Activated naive CD8-positive, alpha-beta T cell treated with anti-CD3 and anti-CD28 coated beads for 36 hours (primary cell): ENCODE data around the gene EIF6. TPM values are rescaled to one million over a fixed set of nuclear protein-coding genes. Genes with fewer than 3 reads are reported as not detected.

Experiments
- DNase-seq: peaks from one replicate; pipeline ENCODE4 v3.0.0; 2021
- H3K27ac Mint-ChIP-seq: one replicate; pipeline ENCODE4 v1.8.0; 2022; ENCODE audit warnings: mild to moderate bottlenecking, moderate library complexity, mixed read lengths
- H3K27me3 Mint-ChIP-seq: one replicate; pipeline ENCODE4 v1.8.0; 2022; ENCODE audit warnings: mild to moderate bottlenecking, mixed read lengths
- H3K36me3 Mint-ChIP-seq: one replicate; pipeline ENCODE4 v1.8.0; 2021; ENCODE audit warnings: mild to moderate bottlenecking, mixed read lengths
- H3K4me1 Mint-ChIP-seq: one replicate; pipeline ENCODE4 v1.8.0; 2021; ENCODE audit warnings: mixed read lengths
- H3K4me3 Mint-ChIP-seq: one replicate; pipeline ENCODE4 v1.8.0; 2022; ENCODE audit warnings: mild to moderate bottlenecking, moderate library complexity, mixed read lengths
- H3K9me3 Mint-ChIP-seq: one replicate; pipeline ENCODE4 v1.8.0; 2022; ENCODE audit warnings: mixed read lengths
- total RNA-seq, 2 experiments: library from RNA; stranded (reverse); gene quantifications; one replicate each; pipeline ENCODE4 v1.2.3, GENCODE V29; 2021

The EIF6 gene
- total RNA-seq, 2 experiments from 2014 or later: 172 to 179 TPM

DNA sequence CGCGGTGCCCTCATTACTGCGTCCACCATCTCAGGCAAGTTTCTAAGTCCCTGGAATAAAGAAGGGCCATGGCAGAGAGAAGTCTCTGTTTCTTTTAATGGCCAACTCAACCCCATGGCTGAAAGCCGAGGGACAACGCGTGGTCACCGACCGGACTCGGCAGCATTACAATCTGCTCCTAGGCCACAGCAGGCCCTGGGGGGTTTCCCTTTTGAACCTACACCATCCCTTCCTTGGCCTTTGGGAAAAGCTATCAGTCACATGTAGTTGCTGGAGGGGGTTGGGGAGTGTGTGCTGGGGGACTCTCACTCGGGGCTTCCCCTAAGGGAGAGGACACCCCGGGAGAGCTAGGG is 18.8 kb upstream of the EIF6 start:
- H3K27ac Mint-ChIP-seq: no peak overlapping the region
- no peaks in the 10 kb centered on the region for H3K27me3 Mint-ChIP-seq
- no peak overlapping the region for H3K4me3 Mint-ChIP-seq
- H3K9me3 Mint-ChIP-seq: no peaks in the 10 kb centered on the region
- DNase-seq: no peak
- H3K36me3 Mint-ChIP-seq: peaks cover 3% of the 10 kb centered on the region
- H3K4me1 Mint-ChIP-seq: peaks cover 34% of the 10 kb centered on the region

DNA sequence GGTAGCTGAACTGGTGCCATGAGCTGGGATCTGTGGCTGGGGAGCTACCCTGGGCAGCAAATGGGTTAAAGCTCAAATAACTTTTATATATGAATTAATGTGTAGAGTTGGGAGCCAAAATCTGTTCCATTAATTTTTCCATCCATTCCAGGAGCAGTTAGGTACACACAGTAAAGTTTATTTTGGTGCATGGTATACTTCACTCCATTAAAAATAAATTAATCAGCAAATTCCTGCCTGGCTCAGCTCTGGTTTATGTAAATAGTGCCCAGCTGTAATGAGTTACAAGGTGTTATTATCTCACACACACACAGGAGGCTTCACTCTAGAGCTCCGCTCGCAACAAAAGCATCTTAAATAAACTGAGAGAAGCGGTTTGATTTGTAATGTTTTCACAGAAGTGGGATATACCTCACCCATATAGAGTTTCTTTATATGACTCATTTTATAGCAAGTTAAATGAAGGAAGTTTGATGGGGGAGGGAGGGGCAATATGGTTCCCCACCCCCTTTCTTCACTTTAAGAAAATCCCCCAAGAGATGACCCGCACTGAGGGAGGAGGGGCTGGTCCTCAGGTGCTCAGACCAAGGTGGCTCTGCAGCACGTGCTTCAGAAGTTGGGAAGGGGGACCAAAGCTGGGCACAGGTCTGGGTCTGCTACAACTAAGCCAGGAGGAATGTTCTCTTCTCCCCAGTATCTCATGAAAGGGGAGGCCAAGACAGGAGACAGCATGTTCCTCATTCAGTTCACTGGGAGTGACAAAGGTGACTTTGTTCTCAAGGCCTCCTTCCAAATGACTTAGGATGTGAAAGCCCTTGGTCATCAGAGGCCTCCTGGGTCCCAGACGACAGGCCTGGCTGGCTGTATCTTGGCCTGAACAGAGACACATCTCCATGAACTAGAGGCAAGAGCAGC is 18.1 kb upstream of the EIF6 start:
- DNase-seq: no peak
- Mint-ChIP-seq H3K4me3 (no peak overlapping the region), H3K9me3 (no peaks in the 10 kb centered on the region), H3K36me3 (peaks cover 3% of the 10 kb centered on the region), H3K27ac (no peak overlapping the region), H3K27me3 (no peaks in the 10 kb centered on the region), H3K4me1 (peaks cover 34% of the 10 kb centered on the region)

- Mint-ChIP-seq H3K27ac (no peak overlapping the region), H3K4me1 (peaks cover 30% of the 10 kb centered on the region), H3K27me3 (no peaks in the 10 kb centered on the region), H3K9me3 (no peaks in the 10 kb centered on the region), H3K4me3 (no peak overlapping the region), H3K36me3 (peaks cover 3% of the 10 kb centered on the region)
- DNase-seq: no peak
These were observed 16.9 kb upstream of the EIF6 start for GRCh38 chr20:35301426-35301825.

GRCh38 chr20:35300469-35301262 is 16.1 kb upstream of the EIF6 start:
- H3K36me3 Mint-ChIP-seq: no peaks in the 10 kb centered on the region
- no peak for DNase-seq
- no peak overlapping the region for H3K27ac Mint-ChIP-seq
- no peaks in the 10 kb centered on the region for H3K27me3 Mint-ChIP-seq
- no peak overlapping the region for H3K4me3 Mint-ChIP-seq
- peaks cover 22% of the 10 kb centered on the region for H3K4me1 Mint-ChIP-seq
- H3K9me3 Mint-ChIP-seq: no peaks in the 10 kb centered on the region

- no peak for DNase-seq
- Mint-ChIP-seq H3K27ac (no peak overlapping the region), H3K9me3 (no peaks in the 10 kb centered on the region), H3K27me3 (no peaks in the 10 kb centered on the region), H3K4me3 (no peak overlapping the region), H3K4me1 (peaks cover 13% of the 10 kb centered on the region), H3K36me3 (no peaks in the 10 kb centered on the region)
These were observed 15.2 kb upstream of the EIF6 start for GRCh38 chr20:35299780-35300179.

GRCh38 chr20:35298264-35298663 is 13.7 kb upstream of the EIF6 start:
- Mint-ChIP-seq H3K27ac (no peak overlapping the region), H3K27me3 (no peaks in the 10 kb centered on the region), H3K36me3 (no peaks in the 10 kb centered on the region), H3K4me3 (no peak overlapping the region), H3K4me1 (peaks cover 9% of the 10 kb centered on the region), H3K9me3 (no peaks in the 10 kb centered on the region)
- no peak for DNase-seq

- Mint-ChIP-seq H3K4me1 (peaks cover 4% of the 10 kb centered on the region), H3K4me3 (no peak overlapping the region), H3K9me3 (no peaks in the 10 kb centered on the region), H3K36me3 (no peaks in the 10 kb centered on the region), H3K27me3 (no peaks in the 10 kb centered on the region), H3K27ac (no peak overlapping the region)
- no peak for DNase-seq
These were observed 13.2 kb upstream of the EIF6 start for GRCh38 chr20:35297740-35298139.

DNA sequence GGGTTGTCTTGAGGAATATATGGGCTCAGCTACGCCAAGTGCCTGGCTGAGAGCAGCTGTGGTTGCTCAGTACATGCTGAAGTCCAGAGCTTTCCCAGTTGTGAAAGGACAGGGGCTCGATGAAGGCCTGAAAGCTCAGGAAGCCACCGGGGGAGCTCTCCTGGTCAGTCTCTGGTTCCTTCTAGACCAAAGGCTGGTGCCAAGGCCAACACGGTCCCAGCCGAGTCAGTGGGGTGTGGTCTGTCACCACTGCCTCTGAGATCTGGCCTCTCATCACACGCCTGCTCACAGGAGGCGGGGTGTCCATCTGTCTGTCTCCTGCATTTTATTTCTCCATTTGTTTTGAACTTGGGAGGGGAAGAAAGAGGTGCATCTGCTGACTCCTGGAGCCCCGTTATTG is 12.6 kb upstream of the EIF6 start:
- no peaks in the 10 kb centered on the region for H3K4me1 Mint-ChIP-seq
- no peak overlapping the region for H3K27ac Mint-ChIP-seq
- no peak for DNase-seq
- H3K4me3 Mint-ChIP-seq: no peak overlapping the region
- H3K9me3 Mint-ChIP-seq: no peaks in the 10 kb centered on the region
- no peaks in the 10 kb centered on the region for H3K27me3 Mint-ChIP-seq
- no peaks in the 10 kb centered on the region for H3K36me3 Mint-ChIP-seq

DNA sequence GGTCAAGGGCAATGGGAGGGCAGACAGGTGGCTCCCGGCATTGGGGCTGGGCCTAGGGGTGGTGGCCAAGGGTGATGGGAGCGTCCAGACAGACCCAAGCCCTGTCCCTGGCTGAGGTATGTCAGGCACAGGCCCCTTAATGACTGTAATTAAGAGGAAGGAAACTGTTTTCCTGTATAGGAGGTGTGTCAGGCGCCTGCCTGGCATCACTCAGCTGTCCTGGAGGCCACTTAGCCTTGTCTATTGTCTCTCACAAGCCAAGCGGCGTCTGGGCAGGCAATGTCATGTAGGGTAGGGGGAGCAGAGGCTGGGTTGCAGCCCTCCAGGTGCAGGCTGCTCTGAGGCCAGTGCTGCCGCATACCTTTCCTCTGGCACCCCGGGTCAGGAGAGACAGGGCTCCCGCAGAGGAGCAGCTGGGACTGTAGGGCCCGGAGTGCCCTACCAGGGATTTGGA is 11.6 kb upstream of the EIF6 start:
- no peaks in the 10 kb centered on the region for H3K27me3 Mint-ChIP-seq
- H3K36me3 Mint-ChIP-seq: no peaks in the 10 kb centered on the region
- H3K9me3 Mint-ChIP-seq: no peaks in the 10 kb centered on the region
- DNase-seq: no peak
- H3K27ac Mint-ChIP-seq: no peak overlapping the region
- no peak overlapping the region for H3K4me3 Mint-ChIP-seq
- no peaks in the 10 kb centered on the region for H3K4me1 Mint-ChIP-seq

DNA sequence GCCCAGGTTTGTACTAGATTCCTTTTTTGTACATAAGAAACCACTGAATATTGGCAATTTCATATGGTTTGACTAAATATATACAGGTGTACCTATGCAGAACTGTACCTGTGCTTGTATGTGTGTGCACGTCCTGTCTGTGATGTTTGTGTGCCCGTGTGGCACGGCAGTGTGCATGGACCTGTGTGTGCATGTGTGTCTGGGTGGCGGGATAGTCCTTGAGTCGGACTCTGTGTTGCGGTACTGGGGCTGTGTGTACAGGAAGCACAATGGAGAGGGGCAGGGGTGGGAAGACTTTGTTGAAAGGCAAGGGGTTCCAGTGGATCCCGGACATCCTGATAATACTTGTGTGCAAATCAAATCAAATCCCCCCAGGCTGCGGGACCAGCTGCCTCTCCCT is 11.1 kb upstream of the EIF6 start:
- Mint-ChIP-seq H3K36me3 (no peaks in the 10 kb centered on the region), H3K9me3 (no peaks in the 10 kb centered on the region)
- no peak for DNase-seq

DNA sequence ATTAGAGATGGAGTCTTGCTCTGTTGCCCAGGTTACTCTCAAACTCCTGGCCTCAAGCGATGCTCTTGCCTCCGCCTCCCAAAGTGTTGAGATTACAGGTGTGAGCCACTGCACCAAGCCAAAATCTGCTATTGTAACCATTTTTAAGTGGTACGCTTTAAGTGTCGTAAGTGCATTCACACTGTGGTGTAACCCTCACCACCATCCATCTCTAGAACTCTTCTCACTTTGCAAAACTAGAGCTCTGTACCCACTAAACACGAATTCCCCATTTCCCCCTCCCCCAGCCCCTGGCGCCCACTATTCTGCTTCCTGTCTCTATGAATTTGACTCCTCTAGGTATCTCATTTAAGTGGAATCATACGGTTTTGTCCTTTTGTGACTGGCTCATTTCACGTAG is 10.5 kb upstream of the EIF6 start:
- no peaks in the 10 kb centered on the region for H3K27me3 Mint-ChIP-seq
- H3K4me1 Mint-ChIP-seq: no peaks in the 10 kb centered on the region
- no peak for DNase-seq
- no peaks in the 10 kb centered on the region for H3K9me3 Mint-ChIP-seq
- H3K27ac Mint-ChIP-seq: no peak overlapping the region
- no peaks in the 10 kb centered on the region for H3K36me3 Mint-ChIP-seq
- H3K4me3 Mint-ChIP-seq: no peak overlapping the region

More for the DNA sequence above, 11.1 kb upstream of the EIF6 start:
- Mint-ChIP-seq H3K4me3 (no peak overlapping the region), H3K27me3 (no peaks in the 10 kb centered on the region), H3K27ac (no peak overlapping the region), H3K4me1 (no peaks in the 10 kb centered on the region)

DNA sequence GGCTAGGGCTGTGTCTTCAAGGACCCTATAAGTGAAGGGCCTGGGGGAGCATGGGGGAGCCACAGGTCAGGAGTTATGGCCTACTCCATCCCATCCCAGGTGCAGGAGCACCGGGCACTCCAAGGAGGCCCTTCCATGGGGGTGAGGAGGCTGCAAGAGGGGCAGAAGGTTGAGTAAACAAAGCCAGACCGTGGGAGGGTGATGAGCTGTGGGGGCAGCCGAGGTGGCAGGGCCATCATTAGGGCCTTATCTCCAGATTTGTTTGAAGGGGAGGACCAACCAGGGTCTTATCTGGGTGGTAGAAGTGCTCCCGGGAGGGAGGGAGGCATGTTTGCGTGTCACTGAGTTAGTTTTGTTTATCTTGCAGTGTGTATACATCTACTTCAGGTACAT is 9.7 kb upstream of the EIF6 start:
- Mint-ChIP-seq H3K9me3 (no peaks in the 10 kb centered on the region), H3K4me3 (no peak overlapping the region), H3K36me3 (no peaks in the 10 kb centered on the region), H3K27me3 (no peaks in the 10 kb centered on the region), H3K4me1 (no peaks in the 10 kb centered on the region), H3K27ac (no peak overlapping the region)
- DNase-seq: no peak

- DNase-seq: no peak
- Mint-ChIP-seq H3K36me3 (no peaks in the 10 kb centered on the region), H3K27ac (no peak overlapping the region), H3K9me3 (no peaks in the 10 kb centered on the region), H3K4me1 (no peaks in the 10 kb centered on the region), H3K4me3 (no peak overlapping the region), H3K27me3 (no peaks in the 10 kb centered on the region)
These were observed 9.0 kb upstream of the EIF6 start for GRCh38 chr20:35293303-35294292.

DNA sequence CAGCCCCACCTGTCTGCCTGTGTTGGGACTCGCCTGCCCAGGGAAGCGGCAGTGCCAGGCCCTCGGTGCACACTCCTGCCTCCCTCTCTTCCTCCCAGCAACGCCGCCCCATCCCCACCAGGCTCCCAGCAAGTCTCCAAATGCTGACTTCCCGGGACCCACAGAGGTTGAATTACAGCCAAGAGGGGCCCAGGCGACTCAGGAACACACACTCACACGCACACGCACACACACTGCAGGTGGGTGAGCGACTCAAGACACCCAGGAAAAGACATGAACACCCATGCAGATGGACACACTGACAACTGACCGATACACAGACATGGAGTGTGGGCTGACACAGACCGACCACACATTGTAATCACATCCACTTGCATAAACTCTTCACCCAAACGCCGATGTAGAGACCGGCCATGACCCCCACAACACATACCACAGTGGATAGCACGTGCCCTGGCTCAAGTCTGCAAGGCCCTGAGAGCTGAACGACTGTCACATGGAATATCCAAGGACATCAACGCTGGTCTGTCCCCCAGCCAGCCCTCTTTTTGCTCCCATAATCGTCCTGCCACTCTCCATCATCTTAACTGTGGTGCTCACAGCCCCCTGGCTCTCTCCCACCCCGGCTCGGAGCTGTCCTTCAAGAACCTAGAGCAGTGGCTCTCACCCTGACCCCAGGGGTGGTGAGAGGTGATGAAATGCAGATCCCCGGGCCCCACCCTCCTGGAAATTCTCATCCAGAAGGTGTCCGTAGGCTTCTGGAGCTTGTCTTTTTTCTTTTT is 8.1 kb upstream of the EIF6 start:
- Mint-ChIP-seq H3K27ac (no peak overlapping the region), H3K4me1 (no peaks in the 10 kb centered on the region), H3K36me3 (no peaks in the 10 kb centered on the region), H3K27me3 (no peaks in the 10 kb centered on the region), H3K4me3 (no peak overlapping the region), H3K9me3 (no peaks in the 10 kb centered on the region)
- no peak for DNase-seq
